ENCODE results near the gene ROR2. TPM values are rescaled to one million over a fixed set of nuclear protein-coding genes. Genes with fewer than 3 reads are reported as not detected.

ROR2 gene
- total RNA-seq, 1 experiment from 2014 or later: not detected

DNA sequence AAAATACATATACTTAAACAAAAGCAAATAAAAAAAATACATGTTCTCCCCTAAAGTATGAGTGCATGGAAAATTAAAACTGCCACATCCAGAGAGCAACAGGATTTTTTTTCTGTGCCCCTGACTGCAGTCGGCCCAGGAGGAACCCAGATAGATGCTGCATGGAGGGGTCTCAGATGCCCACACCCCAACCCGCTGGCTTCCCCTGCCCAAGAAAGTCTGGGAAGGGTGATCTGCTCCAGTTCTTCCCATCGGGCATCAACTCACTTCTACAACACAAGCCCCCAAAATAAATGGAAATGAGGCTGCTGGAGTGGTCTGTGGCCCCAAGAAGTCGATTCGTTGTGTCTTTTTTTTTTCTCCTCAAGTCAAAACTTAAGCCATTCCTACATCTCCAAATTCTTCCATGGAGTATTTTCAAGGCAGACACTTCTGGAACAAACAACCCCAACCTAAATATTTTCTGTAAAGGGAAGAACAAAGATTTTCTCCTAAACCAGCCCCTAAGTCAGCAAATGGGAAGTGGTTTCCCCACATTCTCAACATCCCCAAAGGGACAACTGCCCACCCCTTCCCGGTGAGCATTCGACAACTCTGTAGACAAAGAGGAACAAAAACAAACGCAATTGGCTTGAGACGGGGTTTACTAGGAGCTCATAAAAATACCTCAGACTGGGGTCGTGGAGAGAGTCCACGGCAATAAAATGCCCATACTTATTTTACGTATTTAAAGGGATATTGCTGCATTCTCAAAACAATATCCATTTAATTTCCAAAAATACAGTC, 46.7 kb downstream of the ROR2 start:
- H3K4me1 ChIP-seq (ENCODE audit: insufficient read depth, low read length): no peaks in the 10 kb centered on the region
- no TSS peak for BruUV-seq (replicated peaks)
- ChIA-PET CTCF (no interaction called here), POLR2A (ENCODE audit: unreplicated experiment) (no interaction called here)
- H3K9ac ChIP-seq (ENCODE audit: low read length): no peak overlapping the region
- H3K4me3 ChIP-seq (ENCODE audit: low read length): no peak overlapping the region
- intact Hi-C loops (cut with micrococcal nuclease): no loop called here
- H3K79me2 ChIP-seq (ENCODE audit: low read length): no peaks in the 10 kb centered on the region
- H3K9me2 ChIP-seq (replicated peaks; ENCODE audit: low read length): no peaks in the 10 kb centered on the region
- TF ChIP-seq EZH2 (IDR thresholded peaks at IDR 0.05; ENCODE audit: low read length, unreplicated experiment) (no peak), EZH2phosphoT487 (IDR thresholded peaks at IDR 0.05; ENCODE audit: borderline replicate concordance, low read length) (no peak)
- TF ChIP-seq, protein P1, sequence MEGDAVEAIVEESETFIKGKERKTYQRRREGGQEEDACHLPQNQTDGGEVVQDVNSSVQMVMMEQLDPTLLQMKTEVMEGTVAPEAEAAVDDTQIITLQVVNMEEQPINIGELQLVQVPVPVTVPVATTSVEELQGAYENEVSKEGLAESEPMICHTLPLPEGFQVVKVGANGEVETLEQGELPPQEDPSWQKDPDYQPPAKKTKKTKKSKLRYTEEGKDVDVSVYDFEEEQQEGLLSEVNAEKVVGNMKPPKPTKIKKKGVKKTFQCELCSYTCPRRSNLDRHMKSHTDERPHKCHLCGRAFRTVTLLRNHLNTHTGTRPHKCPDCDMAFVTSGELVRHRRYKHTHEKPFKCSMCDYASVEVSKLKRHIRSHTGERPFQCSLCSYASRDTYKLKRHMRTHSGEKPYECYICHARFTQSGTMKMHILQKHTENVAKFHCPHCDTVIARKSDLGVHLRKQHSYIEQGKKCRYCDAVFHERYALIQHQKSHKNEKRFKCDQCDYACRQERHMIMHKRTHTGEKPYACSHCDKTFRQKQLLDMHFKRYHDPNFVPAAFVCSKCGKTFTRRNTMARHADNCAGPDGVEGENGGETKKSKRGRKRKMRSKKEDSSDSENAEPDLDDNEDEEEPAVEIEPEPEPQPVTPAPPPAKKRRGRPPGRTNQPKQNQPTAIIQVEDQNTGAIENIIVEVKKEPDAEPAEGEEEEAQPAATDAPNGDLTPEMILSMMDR (conservative IDR thresholded peaks at IDR 0.05; ENCODE audit: low read depth, low read length): no peak
- H3F3A ChIP-seq (ENCODE audit: low read length, unreplicated experiment): no peaks in the 10 kb centered on the region
- no peak for ATAC-seq
- no peak overlapping the region for H3K4me2 ChIP-seq (ENCODE audit: low read length)
- H3K36me3 ChIP-seq (ENCODE audit: low read depth, low read length): no peaks in the 10 kb centered on the region
- no peaks in the 10 kb centered on the region for H4K20me1 ChIP-seq (ENCODE audit: low read length)
- DNase-seq: no peak
- H2AFZ ChIP-seq (ENCODE audit: low read length): no peak overlapping the region
- no peaks in the 10 kb centered on the region for H3K9me3 ChIP-seq (ENCODE audit: low read length)
- H3K27ac ChIP-seq (ENCODE audit: low read length): no peak overlapping the region
- H3K27me3 ChIP-seq (ENCODE audit: low read length): no peaks in the 10 kb centered on the region

DNA sequence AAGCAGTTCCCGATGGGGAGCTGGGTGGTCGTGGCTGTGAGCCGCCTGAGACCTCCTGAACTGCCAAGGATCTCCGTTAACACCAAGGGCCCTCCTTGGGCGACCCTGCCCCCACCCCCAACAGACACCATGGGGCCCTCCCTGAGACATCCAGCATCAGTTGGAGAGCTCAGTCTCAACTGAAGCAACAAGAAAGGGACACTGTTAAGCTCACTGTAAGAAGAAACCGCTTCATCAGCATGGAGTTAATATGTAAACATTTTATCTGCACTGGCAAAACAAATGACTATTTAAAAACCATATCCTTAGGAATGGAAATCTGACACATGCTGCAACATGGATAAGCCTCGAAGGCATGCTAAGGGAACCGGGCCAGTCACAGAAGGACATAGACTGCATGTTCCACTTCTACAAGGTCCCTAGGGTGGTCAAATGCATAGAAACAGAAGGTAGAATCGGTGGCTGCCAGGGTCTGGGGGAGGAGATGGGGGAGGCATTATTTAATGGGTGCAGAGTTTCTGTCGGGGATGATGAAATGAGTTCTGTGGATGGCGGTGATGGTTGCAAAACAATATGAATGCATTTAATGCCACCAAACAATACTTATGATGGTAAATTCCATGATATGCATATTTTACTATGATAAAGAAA, 47.4 kb downstream of the ROR2 start:
- Histone ChIP-seq H3K79me2 (ENCODE audit: low read length) (no peaks in the 10 kb centered on the region), H3K27ac (ENCODE audit: low read length) (no peak overlapping the region), H3K36me3 (ENCODE audit: low read depth, low read length) (no peaks in the 10 kb centered on the region), H3K4me2 (ENCODE audit: low read length) (no peak overlapping the region), H3K27me3 (ENCODE audit: low read length) (no peaks in the 10 kb centered on the region), H3K9me2 (replicated peaks; ENCODE audit: low read length) (no peaks in the 10 kb centered on the region), H3K9me3 (ENCODE audit: low read length) (no peaks in the 10 kb centered on the region), H3K9ac (ENCODE audit: low read length) (no peak overlapping the region), H3K4me3 (ENCODE audit: low read length) (no peak overlapping the region), H4K20me1 (ENCODE audit: low read length) (no peaks in the 10 kb centered on the region), H3K4me1 (ENCODE audit: insufficient read depth, low read length) (no peaks in the 10 kb centered on the region), H2AFZ (ENCODE audit: low read length) (no peak overlapping the region), H3F3A (ENCODE audit: low read length, unreplicated experiment) (no peaks in the 10 kb centered on the region)
- ChIA-PET POLR2A (ENCODE audit: unreplicated experiment) (no interaction called here), CTCF (interaction anchor here (0.6 kb wide), 1 partner anchor 123 kb away, joined by 3 read pairs; no protein-coding TSS in a partner anchor)
- ATAC-seq: no peak
- TF ChIP-seq, protein P1 (conservative IDR thresholded peaks at IDR 0.05; ENCODE audit: low read depth, low read length): no peak
- TF ChIP-seq EZH2 (IDR thresholded peaks at IDR 0.05; ENCODE audit: low read length, unreplicated experiment) (no peak), EZH2phosphoT487 (IDR thresholded peaks at IDR 0.05; ENCODE audit: borderline replicate concordance, low read length) (no peak)
- BruUV-seq (replicated peaks): no TSS peak
- intact Hi-C loops (cut with micrococcal nuclease): no loop called here
- DNase-seq: no peak

DNA sequence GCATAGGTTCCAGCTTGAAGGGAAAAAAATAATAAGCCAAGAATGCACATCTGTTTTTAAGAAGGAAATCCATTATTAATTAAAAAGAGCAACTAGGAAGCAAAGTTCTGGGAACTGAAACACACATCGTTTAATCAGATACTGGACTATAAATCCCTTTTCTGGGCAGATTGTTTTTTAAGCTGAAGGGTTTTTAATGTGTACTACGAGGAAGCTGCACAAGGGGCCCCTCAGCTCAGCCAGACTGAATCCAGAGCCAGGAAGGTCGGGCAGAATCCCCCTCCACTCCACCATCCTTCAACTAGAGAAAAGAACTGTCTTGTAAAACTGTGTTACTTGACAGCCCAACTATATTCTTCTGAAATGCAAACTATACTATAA, 49.2 kb downstream of the ROR2 start:
- Histone ChIP-seq H3K4me2 (ENCODE audit: low read length) (no peak overlapping the region), H3K4me3 (ENCODE audit: low read length) (no peak overlapping the region), H3K27me3 (ENCODE audit: low read length) (no peaks in the 10 kb centered on the region; the same call in 1 of the 2 replicates), H3K27ac (ENCODE audit: low read length) (no peak overlapping the region), H3K9me2 (replicated peaks; ENCODE audit: low read length) (no peaks in the 10 kb centered on the region), H3K36me3 (ENCODE audit: low read depth, low read length) (no peaks in the 10 kb centered on the region), H3K9me3 (ENCODE audit: low read length) (no peaks in the 10 kb centered on the region), H2AFZ (ENCODE audit: low read length) (no peak overlapping the region), H3K4me1 (ENCODE audit: insufficient read depth, low read length) (no peaks in the 10 kb centered on the region), H3K9ac (ENCODE audit: low read length) (no peak overlapping the region), H4K20me1 (ENCODE audit: low read length) (no peaks in the 10 kb centered on the region), H3K79me2 (ENCODE audit: low read length) (no peaks in the 10 kb centered on the region), H3F3A (ENCODE audit: low read length, unreplicated experiment) (no peaks in the 10 kb centered on the region)
- ATAC-seq (no peak), DNase-seq (no peak)
- POLR2A ChIA-PET (ENCODE audit: unreplicated experiment): no interaction called here
- CTCF ChIA-PET: no interaction called here
- TF ChIP-seq, protein P1 (conservative IDR thresholded peaks at IDR 0.05; ENCODE audit: low read depth, low read length): no peak
- TF ChIP-seq EZH2phosphoT487 (IDR thresholded peaks at IDR 0.05; ENCODE audit: borderline replicate concordance, low read length) (no peak), EZH2 (IDR thresholded peaks at IDR 0.05; ENCODE audit: low read length, unreplicated experiment) (no peak)
- BruUV-seq (replicated peaks): no TSS peak
- intact Hi-C loops (cut with micrococcal nuclease): no loop called here

Data from PC-3 (cell line).